HG03354 (cell line): ENCODE results near the gene TMEM167B.
"Not testable (repeated sequence)": the region's sequence is repeated elsewhere in the genome, so short reads cannot be mapped to it uniquely, and the experiment has no call there.

Experiments
- ATAC-seq: cut with Tn5 transposase; IDR thresholded peaks from one replicate; pipeline ENCODE4 v1.9.1; 2021; ENCODE audit warnings: mild to moderate bottlenecking; ENCODE audit not compliant: unreplicated experiment, poor library complexity, severe bottlenecking

Gene TMEM167B

DNA sequence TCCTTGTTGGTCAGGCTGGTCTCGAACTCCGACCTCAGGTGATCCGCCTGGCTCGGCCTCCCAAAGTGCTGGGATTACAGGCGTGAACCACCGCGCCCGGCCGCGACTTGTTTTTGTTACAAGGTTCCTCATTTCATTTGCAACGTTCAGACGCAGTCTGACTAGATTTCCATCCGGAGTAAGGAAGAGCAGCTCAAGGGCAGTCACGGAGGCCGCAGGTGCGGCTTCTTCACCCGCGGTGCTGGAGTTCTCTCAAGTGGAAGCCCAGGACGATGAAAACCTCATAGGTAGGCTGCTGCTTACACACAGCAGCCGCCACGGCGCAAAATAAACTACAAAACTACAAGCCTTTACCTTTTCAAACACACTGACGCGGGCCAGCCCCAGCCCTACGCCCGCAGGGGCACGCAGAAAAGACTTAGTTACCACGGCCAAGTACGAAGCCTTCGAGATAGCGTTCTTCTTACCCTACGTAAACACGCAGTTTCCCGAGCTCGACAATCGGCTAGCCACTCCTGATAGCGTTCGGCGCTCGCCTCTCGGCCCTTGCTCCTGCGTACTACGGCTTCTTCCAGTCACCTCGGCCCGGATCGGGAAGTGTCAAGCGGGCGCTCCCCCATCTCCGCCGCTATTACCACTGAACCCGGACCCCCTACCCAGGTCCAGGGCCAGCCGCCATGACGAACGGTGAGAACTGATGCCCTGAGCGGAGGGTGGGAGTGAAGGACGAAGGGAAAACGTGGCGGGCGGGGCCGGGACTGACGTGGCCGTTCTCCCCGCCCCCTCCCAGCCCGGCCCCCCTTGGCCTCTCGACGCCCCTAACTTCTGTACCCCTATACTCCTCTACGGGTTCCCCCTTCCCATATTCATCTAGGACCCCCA is at the start of gene TMEM167B:
TSS of gene TMEM167B (plus strand) at position 569 of the 882 bp plus-strand sequence. CDS start at position 678, 109 bp downstream.
- peak; percentile 94 for ATAC-seq

DNA sequence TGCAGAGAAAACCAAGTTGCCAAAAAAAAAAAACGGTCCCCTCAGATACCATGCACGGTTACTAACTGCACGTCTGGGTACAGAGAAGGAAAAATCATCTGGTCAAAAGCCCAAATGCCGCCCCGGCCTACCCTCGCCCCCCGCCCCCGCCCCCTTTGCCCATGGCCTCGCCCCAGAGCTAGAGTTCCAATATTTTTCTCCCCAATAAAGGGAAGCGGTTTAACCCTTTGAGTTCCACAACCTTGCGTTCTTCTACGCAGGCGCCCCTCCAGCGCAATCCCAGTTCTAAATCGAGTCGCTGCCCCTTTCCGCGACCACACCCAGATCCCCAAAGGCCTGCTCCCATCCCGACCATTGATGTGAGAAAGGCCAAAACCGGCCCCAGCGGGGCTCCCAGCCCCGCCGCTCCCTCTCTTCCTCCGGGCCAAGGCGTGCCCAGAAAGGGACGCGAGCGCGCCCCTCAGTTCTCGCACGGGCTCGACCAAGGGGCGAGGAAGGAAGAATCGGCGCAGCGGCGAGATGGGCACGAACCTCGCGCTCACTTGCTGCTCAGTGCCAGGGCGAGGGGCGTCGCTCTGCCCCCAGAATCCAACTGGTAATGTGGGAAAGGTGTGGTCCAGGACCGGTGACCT is 49.5 kb upstream of the TMEM167B start:
- peak; percentile 28 for ATAC-seq

DNA sequence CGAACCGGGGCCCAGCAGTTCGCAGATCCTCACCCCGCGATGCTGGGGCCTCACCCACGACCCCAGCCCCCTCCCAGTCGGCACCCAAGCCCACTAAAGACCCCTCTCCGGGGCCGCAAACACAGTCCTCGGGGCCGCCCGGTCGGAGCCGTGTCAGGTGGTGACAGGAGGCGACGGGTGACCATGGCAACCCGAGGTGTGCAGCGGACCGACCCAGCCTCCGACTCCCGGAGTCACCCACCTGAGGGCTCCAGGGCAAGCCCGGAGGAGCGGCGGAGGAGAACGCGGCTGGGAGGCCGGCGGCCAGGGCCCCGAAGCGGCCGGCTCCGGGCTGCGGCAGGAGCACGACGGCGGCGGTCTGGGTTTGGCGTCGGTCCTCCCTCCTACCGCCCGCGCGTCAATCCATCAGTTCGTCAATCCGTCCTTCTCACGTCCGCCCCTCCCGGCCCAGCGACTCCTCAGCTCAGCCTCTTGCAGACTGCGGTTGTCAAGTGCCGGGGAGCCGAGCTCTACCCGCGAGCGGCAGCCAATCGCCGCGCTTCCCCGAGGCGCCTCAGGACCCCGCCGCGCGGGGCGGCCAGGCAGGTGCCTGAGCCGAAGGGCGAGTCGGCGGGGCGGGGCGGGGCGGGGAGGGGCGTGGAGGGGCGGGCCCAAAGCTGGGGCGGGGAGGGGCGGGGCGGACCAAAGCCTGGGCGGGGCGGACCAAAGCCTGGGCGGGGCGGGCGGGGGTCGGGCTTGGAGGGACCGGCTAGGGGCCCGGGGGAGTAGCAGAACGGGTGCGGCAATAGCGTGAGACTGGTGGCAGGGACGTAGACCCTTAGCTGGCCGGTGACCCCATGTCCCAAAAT is 48.7 kb upstream of the TMEM167B start, which contains the start of gene WDR47:
TSS of gene WDR47 (minus strand) at position 482 of the 848 bp plus-strand sequence. CDS start 18,590 bp downstream, outside the sequence.
- ATAC-seq, result peak; percentile 94

DNA sequence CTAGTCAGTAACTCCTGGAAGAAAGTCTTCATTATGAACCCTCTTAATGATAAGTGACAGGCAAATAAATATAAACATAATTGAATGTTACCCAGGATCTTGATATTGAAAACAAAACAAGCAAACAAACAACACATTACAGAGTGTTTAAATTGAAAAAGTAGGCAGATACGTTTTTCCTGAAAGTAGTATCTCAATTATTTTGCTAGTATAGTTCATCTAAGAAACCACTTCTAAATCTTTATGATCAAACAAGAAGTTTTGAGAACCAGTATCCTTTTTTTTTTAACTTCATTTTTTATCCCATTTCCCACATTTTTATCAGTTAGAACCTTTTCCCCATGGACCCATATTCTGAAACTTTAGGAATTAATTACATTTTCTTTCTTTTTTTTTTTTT is 45.0 kb upstream of the TMEM167B start:
- no peak for ATAC-seq

DNA sequence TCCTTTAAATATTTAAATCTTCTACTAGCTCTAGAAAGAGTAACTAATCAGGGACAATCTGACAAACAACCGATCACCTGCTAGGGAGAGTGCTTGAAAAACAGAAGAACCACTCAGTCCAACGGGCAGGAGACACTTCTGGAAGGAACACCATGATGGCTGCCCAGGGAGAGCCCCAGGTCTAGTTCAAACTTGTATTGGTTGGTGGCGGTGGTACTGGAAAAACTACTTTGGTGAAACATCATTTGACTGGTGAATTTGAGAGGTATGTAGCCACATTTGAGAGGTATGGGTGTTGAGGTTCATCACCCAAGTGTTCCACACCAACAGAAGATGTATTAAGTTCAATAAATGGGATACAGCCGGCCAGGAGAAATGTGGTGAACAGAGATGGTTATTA is 43.9 kb upstream of the TMEM167B start:
- no peak for ATAC-seq

DNA sequence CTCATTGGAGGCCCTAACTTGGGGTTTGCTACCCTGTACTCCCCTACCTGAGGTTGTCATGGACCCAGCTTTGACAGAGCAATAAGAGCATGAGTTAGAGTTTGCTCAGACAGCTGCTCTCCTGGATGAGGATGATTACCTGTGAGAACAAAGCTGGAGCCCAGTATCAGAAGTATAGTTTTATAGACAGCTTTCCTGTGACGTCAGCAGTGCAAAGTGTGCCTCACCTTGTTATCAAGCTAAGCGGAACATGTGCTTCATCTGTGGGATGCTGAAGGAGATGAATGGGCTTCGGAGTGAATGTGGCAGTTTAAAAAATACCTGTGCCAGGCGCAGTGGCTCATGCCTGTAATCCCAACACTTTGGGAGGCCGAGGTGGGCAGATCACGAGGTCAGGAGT is 43.2 kb upstream of the TMEM167B start:
- ATAC-seq, result no peak

DNA sequence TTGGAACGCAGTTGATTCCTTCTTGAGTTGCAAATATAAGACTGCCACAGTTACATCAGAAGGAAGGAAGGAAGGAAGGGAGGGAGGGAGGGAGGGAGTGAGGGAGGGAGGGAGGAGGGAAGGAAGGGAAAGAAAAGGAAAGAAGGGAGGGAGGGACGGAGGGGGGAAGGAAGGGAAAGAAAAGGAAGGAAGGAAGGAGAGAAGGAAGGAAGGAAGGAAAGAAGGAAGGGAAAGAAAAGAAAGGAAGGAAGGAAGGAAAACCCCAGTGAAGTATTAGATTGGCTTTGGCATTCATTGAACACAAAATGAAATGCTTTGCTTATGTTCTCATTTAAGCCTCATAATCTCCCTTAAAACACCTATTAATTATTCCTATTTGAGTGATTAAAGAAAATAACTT is 42.2 kb upstream of the TMEM167B start:
- no peak for ATAC-seq

DNA sequence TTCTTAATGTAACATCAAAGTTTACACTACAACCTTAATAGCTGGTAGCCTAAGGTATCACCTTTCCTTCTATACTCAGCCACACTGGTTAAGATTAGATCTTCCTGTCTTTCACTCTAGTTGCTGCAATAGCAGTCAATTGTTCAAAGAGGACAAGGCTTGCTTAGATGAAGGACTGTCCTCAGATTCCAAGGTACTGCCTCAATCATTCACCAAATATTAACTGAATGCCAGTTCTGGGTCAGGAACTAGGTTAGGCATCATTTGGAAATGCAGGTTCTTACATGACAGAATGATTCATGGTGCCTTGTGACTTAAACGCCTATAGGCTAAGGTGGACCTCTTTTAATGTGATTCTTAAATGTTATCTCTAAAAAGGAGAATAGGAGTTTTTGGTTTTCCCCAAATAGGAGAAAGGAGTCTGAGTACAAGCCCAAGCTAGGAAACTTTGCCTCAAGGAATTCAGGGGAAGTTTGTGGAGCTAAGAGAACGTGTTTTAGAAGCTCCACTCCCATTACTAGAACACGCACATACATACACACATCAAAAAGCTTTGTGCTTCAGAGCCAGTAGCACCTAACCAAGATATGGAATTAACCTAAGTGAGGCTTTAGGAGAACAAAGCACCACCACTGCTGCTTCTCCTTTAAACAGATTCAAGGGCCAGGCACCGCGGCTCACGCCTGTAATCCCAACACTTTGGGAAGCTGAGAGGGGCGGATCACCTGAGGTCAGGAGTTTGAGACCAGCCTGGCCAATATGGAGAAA is 40.2 kb upstream of the TMEM167B start:
- ATAC-seq, result no peak

DNA sequence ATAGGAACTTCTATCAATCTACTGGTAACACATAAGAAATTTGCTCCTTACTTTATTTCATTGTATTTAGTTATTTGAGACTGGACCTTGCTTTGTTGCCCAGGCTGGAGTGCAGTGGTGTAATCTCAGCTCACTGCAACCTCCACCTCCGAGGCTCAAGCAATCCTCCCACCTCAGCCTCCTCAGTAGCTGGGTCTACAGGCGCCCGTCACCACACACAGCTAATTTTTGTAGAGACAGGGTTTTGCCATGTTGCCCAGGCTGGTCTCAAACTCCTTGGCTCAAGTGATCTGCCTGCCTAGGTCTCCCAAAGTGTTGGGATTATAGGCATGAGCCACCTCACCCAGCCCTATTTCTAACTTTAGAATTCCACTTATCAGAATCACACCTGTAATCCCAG is 38.4 kb upstream of the TMEM167B start:
- not testable (repeated sequence) for ATAC-seq

DNA sequence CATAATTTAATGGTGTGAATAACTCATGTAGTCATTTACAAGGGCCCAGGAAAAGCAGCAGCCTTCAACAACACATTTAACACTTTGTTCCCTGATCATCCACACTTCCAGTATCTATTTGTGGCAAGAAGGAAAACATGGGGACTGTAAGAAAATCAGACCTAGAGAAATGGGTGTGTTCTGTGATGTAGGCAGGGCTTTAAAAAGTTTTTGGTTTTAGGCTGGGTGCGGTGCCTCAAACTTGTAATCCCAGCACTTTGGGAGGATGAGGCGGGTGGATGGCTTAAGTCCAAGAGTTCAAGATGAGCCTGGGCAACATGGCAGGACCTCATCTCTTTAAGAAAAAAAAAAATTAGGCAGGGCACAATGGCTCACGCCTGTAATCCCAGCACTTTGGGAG is 34.5 kb upstream of the TMEM167B start:
- ATAC-seq, result no peak

DNA sequence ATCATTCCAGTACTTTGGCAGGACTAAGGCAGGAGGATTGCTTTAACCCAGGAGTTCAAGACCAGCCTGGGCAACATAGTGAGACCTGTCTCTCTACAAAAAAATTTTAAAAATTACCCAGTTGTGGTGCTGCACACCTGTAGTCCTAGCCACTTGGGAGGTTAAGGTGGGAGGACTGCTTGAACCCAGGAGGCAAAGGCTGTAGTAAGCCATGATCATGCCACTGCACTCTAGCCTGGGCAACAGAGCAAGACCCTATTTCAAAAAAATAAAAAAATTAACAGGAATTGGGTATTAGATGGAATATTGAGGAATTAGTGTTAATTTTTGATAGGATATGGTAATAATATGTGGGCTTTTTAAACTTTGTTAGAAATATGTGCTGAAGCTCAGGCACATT is 31.5 kb upstream of the TMEM167B start:
- no peak for ATAC-seq

DNA sequence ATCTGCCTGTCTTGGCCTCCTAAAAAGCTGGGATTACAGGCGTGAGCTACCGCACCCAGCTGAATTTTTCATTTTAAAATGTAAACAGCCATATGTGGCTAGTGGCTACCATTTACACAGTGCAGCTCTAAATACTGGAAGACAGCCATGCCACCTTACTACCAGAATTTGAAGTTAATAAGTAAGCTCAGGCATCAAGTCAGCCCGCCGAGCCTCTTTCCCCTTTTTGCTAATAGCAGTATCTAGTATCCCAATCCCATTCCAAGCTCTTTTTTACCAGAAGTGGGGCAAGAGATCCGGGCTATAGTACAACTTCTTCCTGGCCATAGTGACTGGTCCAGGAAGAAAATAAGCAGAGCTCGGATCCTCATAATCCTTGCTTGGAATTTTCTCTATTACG is 29.9 kb upstream of the TMEM167B start:
- no peak for ATAC-seq

DNA sequence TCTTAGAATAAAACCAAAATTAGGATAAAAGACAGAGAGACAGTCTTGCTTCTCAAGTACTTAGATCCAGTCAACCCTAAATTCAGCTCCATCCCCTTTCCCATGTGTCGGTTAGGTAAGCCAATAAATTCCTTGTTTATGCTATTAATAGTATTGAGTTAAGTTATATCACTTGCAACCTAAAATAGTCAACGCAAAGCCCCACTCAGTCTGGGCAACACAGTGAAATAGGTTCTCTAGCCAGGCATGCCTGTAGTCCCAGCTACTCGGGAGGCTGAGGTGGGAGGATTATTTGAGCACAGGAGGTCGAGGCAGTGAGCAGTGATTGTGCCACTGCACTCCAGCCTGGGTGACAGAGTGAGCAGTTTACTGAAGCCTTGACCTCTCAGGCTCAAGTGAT is 29.4 kb upstream of the TMEM167B start:
- no peak for ATAC-seq

DNA sequence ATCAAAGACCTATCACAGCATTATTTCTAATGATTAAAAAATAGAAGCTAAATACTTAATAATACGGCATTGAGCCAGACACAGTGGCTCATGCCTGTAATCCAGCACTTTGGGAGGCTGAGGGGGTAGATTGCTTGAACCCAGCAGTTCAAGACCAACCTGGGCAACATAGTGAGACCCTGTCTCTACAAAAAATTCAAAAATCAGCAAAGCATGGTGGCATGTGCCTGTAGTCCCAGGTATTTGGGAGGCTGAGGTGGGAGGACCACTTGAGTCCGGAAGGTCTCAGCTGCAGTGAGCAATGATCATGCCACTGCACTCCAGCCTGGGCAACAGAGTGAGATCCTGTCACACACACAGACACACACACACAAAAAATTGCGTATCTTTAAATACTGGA is 25.4 kb upstream of the TMEM167B start:
- no peak for ATAC-seq

DNA sequence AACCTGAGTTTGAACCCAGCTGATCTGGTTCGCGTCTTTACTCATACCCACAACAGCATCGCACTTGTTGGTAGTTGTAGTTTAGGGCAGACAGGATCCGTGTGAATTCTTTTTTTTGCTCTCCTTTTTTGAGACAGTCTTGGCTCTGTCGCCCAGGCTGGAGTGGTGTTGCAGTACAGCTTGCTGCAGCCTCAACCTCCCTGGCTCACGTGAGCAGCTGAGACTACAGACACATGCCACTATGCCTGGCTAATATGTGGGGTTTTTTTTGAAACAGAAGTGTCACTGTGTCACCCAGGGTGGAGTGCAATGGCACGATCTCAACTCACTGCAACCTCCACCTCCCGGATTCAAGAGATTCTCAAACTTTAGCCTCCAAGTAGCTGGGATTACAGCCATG is 22.7 kb upstream of the TMEM167B start:
- ATAC-seq, result no peak

DNA sequence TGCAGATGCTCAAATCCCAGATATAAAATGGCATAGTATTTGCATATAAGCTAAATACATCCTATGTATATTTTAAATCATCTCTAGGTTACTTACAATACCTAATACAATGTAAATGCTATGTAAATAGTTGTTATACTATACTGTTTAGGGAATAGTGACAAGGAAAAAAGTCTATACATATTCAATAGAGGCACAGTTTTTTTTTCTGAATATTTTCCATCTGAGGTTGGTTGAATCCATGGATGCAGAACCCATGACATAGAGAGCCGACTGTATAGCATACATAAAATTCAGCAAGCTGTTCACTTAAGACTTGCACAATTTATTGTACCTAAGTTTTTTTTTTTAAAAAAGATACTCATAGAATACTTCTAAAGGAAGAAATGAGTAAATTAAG is 21.3 kb upstream of the TMEM167B start:
- ATAC-seq, result no peak

DNA sequence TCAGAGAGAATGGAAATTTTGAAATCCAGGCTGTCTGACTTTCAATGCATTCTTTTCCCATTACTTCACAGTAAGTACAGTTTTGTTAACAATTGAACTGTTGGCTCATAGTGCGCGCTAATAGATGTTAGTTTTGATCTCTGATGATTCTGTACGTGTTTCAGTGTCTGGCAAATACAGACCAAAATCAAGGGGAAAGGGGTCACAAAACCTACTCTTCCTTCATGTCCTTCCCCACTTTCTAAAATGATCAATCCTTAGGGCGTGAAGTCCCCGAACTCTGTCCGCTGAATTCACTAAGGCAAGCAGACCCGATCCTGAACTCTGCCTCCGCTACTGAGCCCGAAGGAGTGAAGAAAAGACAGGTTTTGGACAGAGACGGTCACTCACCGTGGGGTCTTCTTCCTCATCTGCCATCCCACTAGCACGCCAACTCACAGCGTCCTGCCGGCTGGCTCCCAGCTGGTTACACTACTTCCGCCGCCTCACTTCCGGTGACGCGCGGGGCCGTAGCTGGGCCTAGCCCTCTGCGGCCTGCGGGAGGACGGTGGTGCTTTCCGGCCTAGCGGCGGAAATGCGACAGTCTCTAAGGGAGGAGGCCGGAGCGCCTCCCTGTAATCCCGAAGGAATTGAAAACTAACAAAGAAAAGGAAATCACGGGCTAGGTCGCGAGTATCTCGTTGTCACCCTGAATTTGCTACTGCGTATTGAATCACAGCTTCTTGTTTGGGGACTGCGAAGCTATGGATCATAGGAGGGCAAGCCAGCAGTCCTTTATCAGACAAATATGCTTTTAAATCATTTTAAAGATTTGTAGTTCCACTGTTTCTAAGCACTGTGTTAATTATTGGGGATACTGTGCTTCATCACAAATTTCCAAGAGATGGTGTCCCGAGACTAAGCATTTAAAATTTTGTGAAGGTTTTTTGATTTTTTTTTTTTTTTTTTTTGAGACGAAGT is 14.8 kb upstream of the TMEM167B start, which contains the start of gene TAF13:
TSS of gene TAF13 (minus strand) at position 473 of the 960 bp plus-strand sequence. CDS start at position 417, 56 bp downstream.
- ATAC-seq, result peak; percentile 99

DNA sequence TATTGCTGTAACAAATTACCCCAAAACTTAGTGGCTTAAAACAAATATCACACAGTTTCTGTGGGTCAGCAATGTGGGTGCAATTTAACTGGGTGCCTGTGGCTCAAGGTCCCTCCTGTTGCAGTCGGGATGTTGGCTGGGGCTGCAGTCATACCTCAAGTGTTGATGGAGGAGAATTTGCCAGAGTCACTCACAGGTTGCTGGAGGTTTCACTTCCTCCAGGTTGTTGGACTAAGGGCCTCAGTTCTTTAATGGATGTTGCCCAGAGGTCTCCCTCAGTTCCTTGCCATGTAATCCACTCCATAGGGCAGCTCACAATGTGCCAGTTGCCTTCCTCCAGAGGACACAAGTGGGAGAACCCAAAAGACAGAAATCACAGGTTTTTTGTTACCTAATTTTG is 12.2 kb upstream of the TMEM167B start:
- ATAC-seq, result no peak
